PC-9 (cell line): ENCODE measurements around the gene EYA3. TPM values are rescaled to one million over a fixed set of nuclear protein-coding genes. Genes with fewer than 3 reads are reported as not detected.
"Not testable (repeated sequence)": the region's sequence is repeated elsewhere in the genome, so short reads cannot be mapped to it uniquely, and the experiment has no call there.

Source experiments
- BruUV-seq: library from RNA; stranded (reverse); fragments of 400-500 nt; replicated peaks from 2 replicates; lab custom pipeline; 2021; lab: Mats Ljungman, UMichigan
- CTCF ChIA-PET: fragments of 300-600 bp; sonication (Branson Sonifier 250); formaldehyde crosslinking; loops from one replicate; lab custom pipeline; 2022; ENCODE audit warnings: antibody characterized with exemption; lab: Charles Lee
- POLR2A ChIA-PET: fragments of 300-600 bp; sonication (Branson Sonifier 250); formaldehyde crosslinking; loops from one replicate; lab custom pipeline; 2022; ENCODE audit warnings: antibody characterized with exemption; ENCODE audit not compliant: unreplicated experiment; lab: Charles Lee
- DNase-seq, 2 experiments: peaks; one replicate each; pipeline versions ENCODE4 v3.0.0 to v3.0.0-alpha.2; 2015 to 2022; ENCODE audit warnings: mixed read lengths in 1 of 2
- H2AFZ ChIP-seq: fragments of 200-600 bp; sonication (generic); 2 replicates; pipeline ENCODE4 v1.8.1; 2017; ENCODE audit warnings: antibody characterized with exemption
- H3F3A ChIP-seq: fragments of 200-600 bp; sonication (generic); 2 replicates; pipeline ENCODE4 v1.8.1; 2017; ENCODE audit warnings: antibody characterized with exemption, mild to moderate bottlenecking, low read depth; ENCODE audit not compliant: insufficient read depth
- H3K27ac ChIP-seq: fragments of 200-600 bp; sonication (generic); 2 replicates; pipeline ENCODE4 v1.6.1; 2016; ENCODE audit warnings: mixed run types
- H3K27me3 ChIP-seq: fragments of 200-600 bp; sonication (generic); 2 replicates; pipeline ENCODE4 v1.6.1; 2016; ENCODE audit warnings: low read depth, mixed run types; ENCODE audit not compliant: insufficient read depth
- H3K36me3 ChIP-seq: fragments of 200-600 bp; sonication (generic); 2 replicates; pipeline ENCODE4 v1.6.1; 2016; ENCODE audit warnings: low read depth, mixed run types
- H3K4me1 ChIP-seq: fragments of 200-600 bp; sonication (generic); replicated peaks from 2 replicates; pipeline ENCODE4 v1.6.1; 2016; ENCODE audit warnings: mixed run types; ENCODE audit not compliant: insufficient read depth
- H3K4me2 ChIP-seq: fragments of 200-600 bp; sonication (generic); 2 replicates; pipeline ENCODE4 v1.6.1; 2017; ENCODE audit warnings: mixed run types
- H3K4me3 ChIP-seq: fragments of 200-600 bp; sonication (generic); 2 replicates; pipeline ENCODE4 v1.6.1; 2016; ENCODE audit warnings: mixed run types
- H3K79me2 ChIP-seq: fragments of 200-600 bp; sonication (generic); 2 replicates; pipeline ENCODE4 v1.6.1; 2017; ENCODE audit warnings: low read depth, mixed run types
- H3K9me2 ChIP-seq: fragments of 200-600 bp; sonication (generic); 2 replicates; pipeline ENCODE4 v1.8.1; 2017; ENCODE audit warnings: mild to moderate bottlenecking; ENCODE audit not compliant: insufficient read depth
- H3K9me3 ChIP-seq: fragments of 200-600 bp; sonication (generic); 2 replicates; pipeline ENCODE4 v1.8.1; 2016; ENCODE audit warnings: low read depth; ENCODE audit not compliant: insufficient read depth
- H4K20me1 ChIP-seq: fragments of 200-600 bp; sonication (generic); 2 replicates; pipeline ENCODE4 v1.8.1; 2017; ENCODE audit not compliant: insufficient read depth
- EZH2 ChIP-seq: fragments of 200-600 bp; sonication (generic); IDR thresholded peaks from 2 replicates; pipeline ENCODE4 v1.8.0; 2017; ENCODE audit warnings: antibody characterized with exemption, low read depth
- intact Hi-C: fragments of 100-400 bp; cut with micrococcal nuclease; formaldehyde crosslinking; loops from one replicate; pipeline ENCODE4 v1.10.0; 2022; ENCODE audit not compliant: unreplicated experiment
- total RNA-seq: library from RNA; stranded (reverse); gene quantifications from 2 replicates; pipeline ENCODE4 v1.2.3, GENCODE V29; 2021
- TF ChIP-seq, protein P1 (sequence below): fragments of 200-600 bp; sonication (generic); conservative IDR thresholded peaks from 2 replicates; pipeline ENCODE4 v1.6.1; 2017; ENCODE audit warnings: mixed run types, antibody characterized with exemption, mild to moderate bottlenecking, moderate library complexity

Gene EYA3
- total RNA-seq, 1 experiment from 2014 or later: 19.0 TPM

DNA sequence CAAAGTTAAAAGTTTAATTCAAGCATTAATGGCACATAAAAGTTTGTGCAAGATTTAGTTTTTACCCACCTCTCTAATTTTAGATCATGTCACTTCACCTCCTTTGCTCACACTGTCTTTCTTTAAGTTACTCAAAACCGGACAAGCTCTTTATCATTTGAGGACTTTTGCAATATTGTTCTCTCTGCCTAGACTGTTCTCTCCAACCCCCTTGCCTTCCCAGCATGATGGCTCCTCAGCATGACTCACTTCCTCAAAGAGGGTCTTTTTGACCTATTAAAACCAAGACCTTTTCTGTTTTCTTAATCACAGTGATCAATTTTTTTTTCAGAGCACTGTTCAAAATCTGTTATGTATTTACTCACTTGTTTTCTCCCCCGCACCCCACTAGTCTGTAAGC, 67.3 kb downstream of the EYA3 start:
- Histone ChIP-seq H3K27ac (no peak overlapping the region), H2AFZ (no peak overlapping the region), H3K4me3 (no peak overlapping the region), H3K4me2 (no peak overlapping the region), H4K20me1 (no peaks in the 10 kb centered on the region), H3K9me3 (no peaks in the 10 kb centered on the region), H3K4me1 (no peaks in the 10 kb centered on the region), H3K9me2 (no peaks in the 10 kb centered on the region), H3K79me2 (no peaks in the 10 kb centered on the region), H3K27me3 (no peaks in the 10 kb centered on the region), H3F3A (no peaks in the 10 kb centered on the region), H3K36me3 (no peaks in the 10 kb centered on the region)
- POLR2A ChIA-PET: no interaction called here
- BruUV-seq: no TSS peak
- TF ChIP-seq, protein P1, sequence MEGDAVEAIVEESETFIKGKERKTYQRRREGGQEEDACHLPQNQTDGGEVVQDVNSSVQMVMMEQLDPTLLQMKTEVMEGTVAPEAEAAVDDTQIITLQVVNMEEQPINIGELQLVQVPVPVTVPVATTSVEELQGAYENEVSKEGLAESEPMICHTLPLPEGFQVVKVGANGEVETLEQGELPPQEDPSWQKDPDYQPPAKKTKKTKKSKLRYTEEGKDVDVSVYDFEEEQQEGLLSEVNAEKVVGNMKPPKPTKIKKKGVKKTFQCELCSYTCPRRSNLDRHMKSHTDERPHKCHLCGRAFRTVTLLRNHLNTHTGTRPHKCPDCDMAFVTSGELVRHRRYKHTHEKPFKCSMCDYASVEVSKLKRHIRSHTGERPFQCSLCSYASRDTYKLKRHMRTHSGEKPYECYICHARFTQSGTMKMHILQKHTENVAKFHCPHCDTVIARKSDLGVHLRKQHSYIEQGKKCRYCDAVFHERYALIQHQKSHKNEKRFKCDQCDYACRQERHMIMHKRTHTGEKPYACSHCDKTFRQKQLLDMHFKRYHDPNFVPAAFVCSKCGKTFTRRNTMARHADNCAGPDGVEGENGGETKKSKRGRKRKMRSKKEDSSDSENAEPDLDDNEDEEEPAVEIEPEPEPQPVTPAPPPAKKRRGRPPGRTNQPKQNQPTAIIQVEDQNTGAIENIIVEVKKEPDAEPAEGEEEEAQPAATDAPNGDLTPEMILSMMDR: no peak
- no peak for TF ChIP-seq EZH2
- intact Hi-C loops: no loop called here
- no peak for DNase-seq
- CTCF ChIA-PET: interaction anchor here (0.5 kb wide), 1 partner anchor 123 kb away, joined by 3 read pairs; no protein-coding TSS in a partner anchor

DNA sequence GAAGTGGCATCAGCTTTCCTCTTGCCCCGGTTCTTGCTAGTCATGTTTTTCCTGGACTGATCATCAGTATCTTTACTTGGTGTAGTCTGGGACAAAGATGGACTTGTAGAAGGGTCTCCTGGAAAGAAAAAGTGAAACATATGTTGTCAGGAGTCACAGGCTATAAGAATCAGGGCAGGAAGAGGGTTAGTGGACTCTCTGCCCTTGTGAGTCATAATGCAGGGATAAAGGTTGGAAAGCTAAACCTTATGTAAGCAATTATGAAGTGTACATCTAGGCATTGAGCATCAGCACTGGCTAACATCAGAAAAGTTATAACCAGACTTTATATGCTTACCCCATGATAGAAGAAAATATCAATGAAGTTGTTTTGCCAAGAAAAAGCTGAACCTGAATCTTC, 77.4 kb downstream of the EYA3 start:
- no peak overlapping the region for H2AFZ ChIP-seq
- H3K27ac ChIP-seq: no peak overlapping the region
- TF ChIP-seq, protein P1: no peak
- no peak for TF ChIP-seq EZH2
- DNase-seq: no peak
- no peaks in the 10 kb centered on the region for H3K4me1 ChIP-seq
- no TSS peak for BruUV-seq
- no peaks in the 10 kb centered on the region for H3K9me2 ChIP-seq
- no peaks in the 10 kb centered on the region for H3K9me3 ChIP-seq
- ChIA-PET CTCF (interaction anchor here (0.6 kb wide), 1 partner anchor 177 kb away, joined by 3 read pairs; no protein-coding TSS in a partner anchor), POLR2A (no interaction called here)
- H3K27me3 ChIP-seq: no peaks in the 10 kb centered on the region
- H3K79me2 ChIP-seq: no peaks in the 10 kb centered on the region
- no peak overlapping the region for H3K4me2 ChIP-seq
- H3K4me3 ChIP-seq: no peak overlapping the region
- H3K36me3 ChIP-seq: no peaks in the 10 kb centered on the region
- H4K20me1 ChIP-seq: no peaks in the 10 kb centered on the region
- H3F3A ChIP-seq: no peaks in the 10 kb centered on the region
- intact Hi-C loops: no loop called here

- H3K4me2 ChIP-seq, DNase-seq, H3K27ac ChIP-seq, H3F3A ChIP-seq, H4K20me1 ChIP-seq, H3K27me3 ChIP-seq, H3K4me3 ChIP-seq, H3K4me1 ChIP-seq, POLR2A ChIA-PET, H3K9me3 ChIP-seq, intact Hi-C loops, H2AFZ ChIP-seq, H3K79me2 ChIP-seq, H3K9me2 ChIP-seq, BruUV-seq, H3K36me3 ChIP-seq: not testable (repeated sequence)
- CTCF ChIA-PET: interaction anchor here (0.7 kb wide), 1 partner anchor 26 kb away, joined by 5 read pairs; no protein-coding TSS in a partner anchor
These were observed 85.3 kb downstream of the EYA3 start for GRCh38 chr1:28003117-28003516.

DNA sequence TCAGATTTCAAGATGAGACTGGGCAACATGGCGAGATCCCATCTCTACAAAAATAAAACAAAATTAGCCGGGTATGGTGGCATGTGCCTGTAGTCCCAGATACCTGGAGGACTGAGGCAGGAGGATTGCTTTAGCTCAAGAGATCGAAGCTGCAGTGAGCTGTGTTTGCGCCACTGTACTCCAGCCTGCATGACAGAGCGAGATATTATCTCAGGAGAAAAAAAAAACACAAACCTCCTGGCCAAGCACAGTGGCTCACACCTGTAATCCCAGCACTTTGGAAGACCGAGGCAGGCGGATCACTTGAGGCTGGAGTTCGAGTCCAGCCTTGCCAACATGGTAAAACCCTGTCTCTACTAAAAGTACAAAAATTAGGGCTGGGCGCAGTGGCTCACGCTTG, 85.8 kb downstream of the EYA3 start:
- no peaks in the 10 kb centered on the region for H3K9me2 ChIP-seq
- no peaks in the 10 kb centered on the region for H3K36me3 ChIP-seq
- TF ChIP-seq, protein P1: no peak
- no peak for TF ChIP-seq EZH2
- no peaks in the 10 kb centered on the region for H3K4me1 ChIP-seq
- H3K79me2 ChIP-seq: no peaks in the 10 kb centered on the region
- H3F3A ChIP-seq: no peaks in the 10 kb centered on the region
- no peak overlapping the region for H3K4me3 ChIP-seq
- CTCF ChIA-PET: no interaction called here
- POLR2A ChIA-PET: no interaction called here
- no peak overlapping the region for H3K4me2 ChIP-seq
- H4K20me1 ChIP-seq: no peaks in the 10 kb centered on the region
- no TSS peak for BruUV-seq
- no peak overlapping the region for H2AFZ ChIP-seq
- intact Hi-C loops: no loop called here
- H3K27me3 ChIP-seq: no peaks in the 10 kb centered on the region
- no peak overlapping the region for H3K27ac ChIP-seq
- no peaks in the 10 kb centered on the region for H3K9me3 ChIP-seq
- DNase-seq: no peak
